Measurements from ENCODE around the gene TFCP2L1. TPM values are rescaled to one million over a fixed set of nuclear protein-coding genes. Genes with fewer than 3 reads are reported as not detected.

The TFCP2L1 gene
- total and polyA plus RNA-seq, 2 of the 4 experiments (the other 2 are of a cell fraction): not detected

DNA sequence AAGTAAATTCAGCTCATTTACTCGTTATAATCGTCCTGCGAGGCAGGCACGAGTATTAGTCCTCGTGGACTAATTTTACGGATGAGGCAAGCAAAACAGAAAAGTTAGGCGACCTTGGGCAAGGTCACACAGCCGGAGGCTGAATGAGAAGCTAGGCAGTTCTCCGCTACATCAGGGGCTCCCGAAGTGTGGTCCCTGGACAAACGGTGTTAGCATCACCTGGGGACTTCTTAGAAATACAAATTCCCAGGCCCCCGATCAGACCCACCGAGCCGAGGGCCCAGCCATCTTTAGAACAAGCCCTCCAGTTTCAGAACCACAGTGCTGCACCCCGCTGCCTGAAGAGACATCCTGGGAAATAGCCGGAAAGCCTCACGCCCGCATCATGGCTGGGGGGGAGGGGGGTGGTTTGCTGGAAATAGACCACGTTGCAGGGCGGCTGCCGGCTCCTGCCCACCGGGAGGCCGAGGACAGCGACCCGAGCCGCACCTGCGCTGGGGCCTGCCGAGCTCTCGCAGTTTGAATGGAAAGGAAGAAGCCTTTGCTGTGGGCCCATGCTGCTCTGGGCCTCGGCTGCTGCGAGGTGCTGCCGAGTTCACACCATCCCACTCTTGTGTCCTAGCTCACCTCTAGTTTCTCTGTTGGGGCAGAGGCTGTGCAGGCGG lies 72.2 kb downstream of the TFCP2L1 start:
- 70% methylated on average over 19 of the region's 33 CpGs; no CpG with 5 or more reads in 1 of the 2 experiments for WGBS, 2 experiments (ENCODE audit: extremely low coverage in 2 of 2, insufficient read length in 1 of 2)
- CTCF ChIA-PET: no interaction called here
- H3K4me2 ChIP-seq (ENCODE audit: low read depth, low read length): no peak overlapping the region

More for the DNA sequence above, 72.2 kb downstream of the TFCP2L1 start:
- Histone ChIP-seq H4K5ac (ENCODE audit: low read depth, low read length) (no peak overlapping the region), H3K56ac (ENCODE audit: extremely low read depth, insufficient read depth, low read length) (no peak overlapping the region), H3K4me1 (ENCODE audit: control insufficient read depth, insufficient read depth, low read length) (no peaks in the 10 kb centered on the region), H3K9ac (ENCODE audit: low read depth, low read length) (no peak overlapping the region), H3K18ac (ENCODE audit: low read depth, low read length) (no peak overlapping the region), H4K8ac (ENCODE audit: low read depth in 2 of 2, low read length in 2 of 2) (no peak overlapping the region), H2AK9ac (replicated peaks; ENCODE audit: low read depth, low read length, poor library complexity) (no peak overlapping the region), H3K9me3 (ENCODE audit: control insufficient read depth, insufficient read depth, low read length) (no peaks in the 10 kb centered on the region), H2BK15ac (ENCODE audit: low read depth, low read length) (no peak overlapping the region), H2AK5ac (ENCODE audit: low read depth, low read length) (no peak overlapping the region), H4K91ac (ENCODE audit: insufficient read depth, low read depth, low read length) (no peak overlapping the region), H3K4ac (ENCODE audit: low read depth, low read length) (no peak overlapping the region), H3K23ac (ENCODE audit: low read depth, low read length) (no peak overlapping the region), H2BK5ac (ENCODE audit: low read depth, low read length, poor library complexity, severe bottlenecking) (no peak overlapping the region), H4K20me1 (ENCODE audit: insufficient read depth, low read length) (no peaks in the 10 kb centered on the region), H2AFZ (replicated peaks; ENCODE audit: low read length, poor library complexity) (no peak overlapping the region), H2BK20ac (ENCODE audit: low read depth, low read length) (no peak overlapping the region), H3K79me1 (ENCODE audit: low read depth in 1 of 2, low read length in 2 of 2) (no peaks in the 10 kb centered on the region), H3K4me3 (ENCODE audit: insufficient read depth, low read depth, low read length) (no peak overlapping the region), H2BK120ac (ENCODE audit: low read depth, low read length) (no peak overlapping the region), H3K27me3 (ENCODE audit: control insufficient read depth, insufficient read depth, low read length) (peaks cover 52% of the 10 kb centered on the region), H3K27ac (ENCODE audit: insufficient read depth, low read length) (no peak overlapping the region), H3K9me1 (ENCODE audit: insufficient read depth, low read length) (no peaks in the 10 kb centered on the region), H3K36me3 (ENCODE audit: control insufficient read depth, insufficient read depth, low read length) (no peaks in the 10 kb centered on the region), H3K14ac (replicated peaks; ENCODE audit: low read depth, low read length) (no peak overlapping the region)
- no peak for TF ChIP-seq RCOR1 (IDR thresholded peaks at IDR 0.05; ENCODE audit: insufficient replicate concordance, low read length)
- TF ChIP-seq CTCF (conservative IDR thresholded peaks at IDR 0.05; ENCODE audit: low read depth, low read length): no peak
- no peak for TF ChIP-seq RFX5 (IDR thresholded peaks at IDR 0.05; ENCODE audit: low read depth, low read length)
- no peak for TF ChIP-seq BHLHE40 (IDR thresholded peaks at IDR 0.05; ENCODE audit: low read depth, low read length)
- TF ChIP-seq ELK1 (IDR thresholded peaks at IDR 0.05; ENCODE audit: borderline replicate concordance, low read depth, low read length): no peak
- POLR2A ChIA-PET (ENCODE audit: unreplicated experiment): no interaction called here
- in situ Hi-C loops (cut with MboI; ENCODE audit: low sequenced_read_pairs) (no loop called here), intact Hi-C loops (cut with micrococcal nuclease) (no loop called here), dilution Hi-C loops (cut with HindIII; ENCODE audit: low sequenced_read_pairs, unreplicated experiment) (no loop called here)
- DNase-seq: no peak
- no TSS peak for BruUV-seq (replicated peaks)
- ATAC-seq (ENCODE audit: low read depth): no peak
